Measurements from ENCODE around the gene COG1.

COG1 gene

DNA sequence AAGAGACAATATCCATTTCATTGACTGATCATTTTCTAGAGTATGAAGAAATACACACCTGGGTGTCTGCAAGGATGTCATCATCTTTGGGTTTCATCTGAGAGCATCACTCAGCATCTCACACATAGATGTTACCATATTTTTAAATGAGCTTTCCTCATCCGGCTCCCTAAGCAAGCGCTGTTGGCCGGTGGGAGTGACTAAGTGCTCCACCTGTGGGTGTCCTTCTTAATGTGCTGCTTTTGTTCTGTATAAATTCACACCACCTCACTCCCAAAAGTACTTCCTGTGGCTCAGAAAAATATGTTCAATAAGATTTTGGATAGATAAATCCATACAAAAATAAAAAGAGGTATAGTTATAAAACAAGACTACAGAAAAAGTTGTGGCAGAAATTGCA, 20.6 kb upstream of the COG1 start:
- DNase-seq (ENCODE audit: low read depth, low spot score): no peak

DNA sequence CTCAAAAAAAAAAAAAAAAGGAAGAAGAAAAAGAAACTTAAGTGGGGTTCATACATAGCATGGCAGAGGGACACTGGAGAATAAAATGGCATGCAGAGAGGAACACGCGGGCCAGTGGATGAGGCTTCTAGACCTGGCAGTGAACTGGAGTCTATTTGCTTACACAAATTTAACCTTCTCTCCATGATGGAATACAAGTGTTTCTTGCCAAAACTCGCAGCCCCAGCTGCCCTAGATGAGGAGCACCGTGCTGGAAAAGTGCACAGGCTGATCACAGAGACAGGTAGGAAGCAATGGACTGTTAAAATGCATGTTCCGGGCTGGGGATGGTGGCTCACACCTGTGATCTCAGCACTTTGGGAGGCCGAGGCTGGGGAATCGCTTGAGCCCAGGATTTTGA, 18.7 kb upstream of the COG1 start:
- no peak for DNase-seq (ENCODE audit: low read depth, low spot score)

DNA sequence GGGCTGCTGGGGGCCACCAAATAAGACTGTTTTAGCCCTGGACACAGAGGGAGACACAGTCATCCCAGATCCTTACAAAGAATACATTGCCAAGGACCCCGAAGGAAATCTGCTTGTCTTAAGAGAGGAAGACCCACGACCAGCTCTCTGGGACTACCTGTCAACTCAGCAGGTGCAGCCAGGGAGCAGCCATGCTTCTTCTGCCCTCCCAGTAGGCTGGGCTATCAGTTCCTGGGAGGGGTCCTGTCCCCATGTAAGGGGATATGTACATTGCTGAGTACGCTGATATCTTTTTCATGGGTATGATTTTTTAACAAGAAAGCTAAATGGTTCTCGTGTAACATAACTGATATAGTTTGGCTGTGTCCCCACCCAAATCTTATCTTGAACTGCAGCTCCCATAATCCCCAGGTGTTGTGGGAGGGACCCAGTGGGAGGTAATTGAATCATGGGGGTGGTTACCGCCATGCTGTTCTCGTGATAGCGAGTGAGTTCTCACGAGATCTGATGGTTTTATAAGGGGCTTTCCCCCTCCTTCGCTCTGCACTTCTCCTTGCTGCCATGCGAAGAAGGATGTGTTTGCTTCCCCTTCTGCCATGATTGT, 16.8 kb upstream of the COG1 start:
- DNase-seq (ENCODE audit: low read depth, low spot score): no peak

GRCh38 chr17:73179387-73179786, 13.5 kb upstream of the COG1 start:
- DNase-seq (ENCODE audit: low read depth, low spot score): no peak

DNA sequence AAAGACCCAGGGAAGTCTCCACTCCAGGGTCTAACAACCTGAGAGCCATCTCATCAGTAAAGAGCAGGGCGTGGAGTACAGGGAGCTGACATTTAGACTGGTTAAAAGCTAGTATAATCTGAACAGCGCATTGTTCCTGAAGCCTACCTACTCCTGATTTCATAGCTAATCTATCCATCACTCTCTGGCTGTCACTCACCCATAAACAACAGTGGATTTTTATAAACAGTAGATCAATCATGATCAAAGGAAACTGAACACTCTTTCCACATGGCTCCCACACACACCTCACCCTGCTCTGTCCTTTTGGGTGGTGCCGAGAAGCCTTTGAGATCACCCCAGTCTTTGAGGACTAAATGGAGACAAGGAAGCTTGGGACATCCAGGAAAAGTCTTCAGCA, 13.0 kb upstream of the COG1 start:
- no peak for DNase-seq (ENCODE audit: low read depth, low spot score)

- DNase-seq (ENCODE audit: low read depth, low spot score): no peak
Observed at GRCh38 chr17:73182616-73183310, 10.1 kb upstream of the COG1 start.

- DNase-seq (ENCODE audit: low read depth, low spot score): no peak
Observed at GRCh38 chr17:73184136-73184993, 8.5 kb upstream of the COG1 start.

GRCh38 chr17:73186283-73187050, 6.4 kb upstream of the COG1 start:
- DNase-seq (ENCODE audit: low read depth, low spot score): no peak

- DNase-seq (ENCODE audit: low read depth, low spot score): no peak
Observed at GRCh38 chr17:73187203-73187769, 5.6 kb upstream of the COG1 start.

DNA sequence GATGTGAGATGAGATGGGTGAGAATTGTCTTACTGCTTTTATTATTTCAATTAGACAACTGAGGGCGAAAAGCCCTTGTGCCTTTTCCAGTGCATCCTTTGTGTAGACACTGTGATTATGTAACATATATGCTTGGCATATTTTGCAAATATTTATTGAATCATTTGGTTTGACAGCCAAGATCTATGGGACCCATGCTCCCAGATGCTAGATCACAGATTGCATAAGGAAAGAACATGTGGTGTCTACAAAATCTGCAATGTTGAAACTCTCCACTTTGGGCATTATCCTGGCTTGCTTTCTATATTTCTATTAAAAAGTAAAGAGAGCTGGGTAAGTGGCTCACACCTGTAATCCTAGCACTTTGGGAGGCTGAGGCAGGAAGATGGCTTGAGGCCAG, 4.8 kb upstream of the COG1 start:
- DNase-seq (ENCODE audit: low read depth, low spot score): no peak

GRCh38 chr17:73189417-73190099, 3.3 kb upstream of the COG1 start:
- no peak for DNase-seq (ENCODE audit: low read depth, low spot score)

- DNase-seq (ENCODE audit: low read depth, low spot score): peak; percentile 59
Observed at GRCh38 chr17:73191443-73192205, 1.2 kb upstream of the COG1 start.

DNA sequence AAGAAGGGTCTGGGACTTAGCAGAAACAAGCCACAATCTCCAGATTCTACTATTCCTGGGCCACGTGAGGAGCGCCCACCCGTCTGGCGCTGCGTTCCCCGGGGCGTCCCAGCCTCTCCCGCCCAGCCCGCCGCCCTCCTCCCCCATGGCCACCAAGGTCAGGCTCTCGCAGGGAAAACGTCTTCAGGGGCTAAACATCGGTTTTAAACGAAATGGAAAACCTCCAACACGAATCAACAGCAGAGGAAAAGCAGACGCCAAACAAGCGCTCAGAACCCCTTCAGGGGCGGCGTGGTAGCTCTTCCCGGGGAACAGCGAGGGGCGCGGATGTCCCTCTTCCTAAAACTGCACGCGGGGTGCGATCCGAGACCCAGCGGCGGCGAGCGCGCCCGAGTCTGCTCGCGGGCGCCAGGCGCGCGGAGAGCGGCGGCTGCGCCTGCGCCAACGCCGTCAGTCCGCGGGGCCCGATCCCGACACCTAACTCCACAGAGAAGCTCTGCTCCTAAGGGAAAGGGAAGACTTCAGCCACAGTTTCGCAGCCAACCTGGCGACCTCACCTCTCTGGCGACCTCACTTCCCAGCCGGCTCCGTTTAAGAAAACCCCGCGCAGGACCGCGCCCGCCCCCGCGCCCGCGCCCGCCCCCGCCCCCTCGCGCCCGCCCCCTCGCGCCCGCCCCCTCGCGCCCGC, 505 bp upstream of the COG1 start:
- DNase-seq (ENCODE audit: low read depth, low spot score): no peak

DNA sequence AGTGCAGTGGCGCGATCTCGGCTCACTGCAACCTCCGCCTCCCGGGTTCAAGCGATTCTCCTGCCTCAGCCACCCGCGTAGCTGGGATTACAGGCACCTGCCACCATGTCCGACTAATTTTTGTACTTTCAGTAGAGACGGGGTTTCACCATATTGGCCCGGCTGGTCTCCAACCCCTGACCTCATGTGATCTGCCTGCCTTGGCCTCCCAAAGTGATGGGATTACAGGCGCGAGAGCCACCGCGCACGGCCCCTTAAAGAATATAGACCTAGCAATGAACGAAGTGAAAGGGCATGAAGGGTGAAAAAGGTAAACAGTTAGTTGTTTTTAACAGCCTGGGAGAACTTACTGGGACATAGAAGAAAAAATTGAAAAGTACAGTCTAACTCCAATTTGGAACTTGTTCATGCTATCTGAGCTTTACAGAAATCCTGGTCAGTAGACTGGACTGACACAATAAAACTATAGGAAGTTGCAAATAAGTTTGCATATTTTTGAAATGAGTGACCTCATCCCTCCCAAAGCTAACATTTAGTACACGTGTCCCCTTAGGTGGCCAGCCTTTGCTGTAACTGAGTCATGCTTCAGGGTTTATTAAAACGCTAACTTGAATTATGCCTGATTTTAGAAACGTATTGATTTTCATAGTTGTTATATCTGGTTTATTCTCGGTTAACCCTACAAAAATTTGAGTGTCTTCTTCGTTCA, 1.8 kb downstream of the COG1 start:
- DNase-seq (ENCODE audit: low read depth, low spot score): no peak

GRCh38 chr17:73196500-73196899, 3.6 kb downstream of the COG1 start:
- no peak for DNase-seq (ENCODE audit: low read depth, low spot score)

GRCh38 chr17:73197161-73197560, 4.3 kb downstream of the COG1 start:
- no peak for DNase-seq (ENCODE audit: low read depth, low spot score)

DNA sequence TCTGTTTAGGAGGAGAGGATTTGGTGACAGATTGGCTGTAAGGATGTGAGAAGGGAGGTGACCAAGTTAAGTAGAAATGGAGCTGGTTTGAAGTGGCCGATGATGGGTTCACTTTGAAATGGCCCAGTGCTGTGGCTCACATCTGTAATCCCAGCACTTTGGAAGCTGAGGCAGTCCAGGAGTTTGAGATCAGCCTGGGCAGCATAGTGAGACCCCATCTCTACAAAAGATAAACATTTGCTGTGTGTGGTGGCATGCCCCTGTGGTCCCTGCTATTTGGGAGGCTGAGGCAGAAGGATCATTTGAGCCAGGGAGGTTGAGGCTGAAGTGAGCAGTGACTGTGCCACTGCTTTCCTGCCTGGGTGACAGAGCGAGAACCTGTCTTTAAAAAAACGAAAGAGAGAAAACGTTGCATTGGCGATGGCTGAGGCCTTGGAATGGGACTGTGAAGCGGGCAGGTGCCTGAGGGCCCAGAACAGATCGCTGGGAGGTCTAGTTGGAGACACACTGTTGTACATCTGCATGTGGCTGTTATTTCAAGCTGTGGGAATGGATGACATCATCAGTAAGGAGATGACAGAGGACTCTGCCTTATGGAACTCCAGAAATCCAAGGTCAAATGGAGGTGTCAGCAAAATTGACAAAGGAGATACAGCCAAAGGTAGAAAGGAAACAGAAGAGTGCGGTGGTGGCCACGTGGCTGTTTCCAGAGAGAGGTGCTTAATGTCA, 5.5 kb downstream of the COG1 start:
- no peak for DNase-seq (ENCODE audit: low read depth, low spot score)

- DNase-seq (ENCODE audit: low read depth, low spot score): no peak
Observed at GRCh38 chr17:73198930-73199260, 6.0 kb downstream of the COG1 start.
